H9 (cell line): Measurements from ENCODE around the gene PLA2G1B. TPM values are rescaled to one million over a fixed set of nuclear protein-coding genes. Genes with fewer than 3 reads are reported as not detected.

Experiments used
- DNase-seq: peaks from one replicate; pipeline ENCODE4 v3.0.0-alpha.2; 2017
- H2AFZ ChIP-seq: one replicate; pipeline ENCODE4 v1.6.1; 2013; ENCODE audit warnings: mild to moderate bottlenecking, low read length, control low read depth, moderate library complexity
- H2AK5ac ChIP-seq: 2 replicates; pipeline ENCODE4 v1.6.1; 2013; ENCODE audit warnings: low read length, control low read depth, mixed read lengths; ENCODE audit not compliant: insufficient read length
- H2BK120ac ChIP-seq: one replicate; pipeline ENCODE4 v1.6.1; 2013; ENCODE audit warnings: low read depth, mild to moderate bottlenecking, low read length, control low read depth, inconsistent platforms; ENCODE audit not compliant: poor library complexity, severe bottlenecking
- H2BK12ac ChIP-seq: 2 replicates; pipeline ENCODE4 v1.6.1; 2013; ENCODE audit warnings: low read length, control low read depth, mixed read lengths, low read depth; ENCODE audit not compliant: insufficient read length
- H2BK15ac ChIP-seq: 2 replicates; pipeline ENCODE4 v1.6.1; 2013; ENCODE audit warnings: low read depth, low read length, control low read depth
- H2BK20ac ChIP-seq: one replicate; pipeline ENCODE4 v1.6.1; 2013; ENCODE audit warnings: low read depth, mild to moderate bottlenecking, low read length, control low read depth, inconsistent platforms; ENCODE audit not compliant: poor library complexity, severe bottlenecking
- H2BK5ac ChIP-seq: 2 replicates; pipeline ENCODE4 v1.6.1; 2013; ENCODE audit warnings: low read length, control low read depth, mixed read lengths; ENCODE audit not compliant: insufficient read length
- H3K14ac ChIP-seq: 2 replicates; pipeline ENCODE4 v1.6.1; 2013; ENCODE audit warnings: low read length, control low read depth; ENCODE audit not compliant: insufficient read depth
- H3K18ac ChIP-seq: 2 replicates; pipeline ENCODE4 v1.6.1; 2013; ENCODE audit warnings: low read depth, mild to moderate bottlenecking, mixed read lengths, low read length, control low read depth; ENCODE audit not compliant: insufficient read length
- H3K23ac ChIP-seq: 2 replicates; pipeline ENCODE4 v1.6.1; 2013; ENCODE audit warnings: low read length, control low read depth, mixed read lengths, low read depth; ENCODE audit not compliant: insufficient read length
- H3K23me2 ChIP-seq: 2 replicates; pipeline ENCODE4 v1.6.1; 2013; ENCODE audit warnings: low read depth, mild to moderate bottlenecking, mixed read lengths, low read length, control low read depth; ENCODE audit not compliant: insufficient read length, poor library complexity, severe bottlenecking
- H3K27ac ChIP-seq: 2 replicates; pipeline ENCODE4 v1.5.1; 2013; ENCODE audit warnings: low read length, control low read depth, mixed read lengths, low read depth; ENCODE audit not compliant: insufficient read length
- H3K27me3 ChIP-seq: 2 replicates; pipeline ENCODE4 v1.6.1; 2013; ENCODE audit warnings: low read length, control low read depth, inconsistent platforms; ENCODE audit not compliant: insufficient read depth
- H3K4ac ChIP-seq: 2 replicates; pipeline ENCODE4 v1.6.1; 2013; ENCODE audit warnings: low read depth, mild to moderate bottlenecking, control low read depth, inconsistent platforms, low read length, moderate library complexity
- H3K4me1 ChIP-seq: 2 replicates; pipeline ENCODE4 v1.6.1; 2013; ENCODE audit warnings: low read length, control low read depth, inconsistent platforms; ENCODE audit not compliant: insufficient read depth
- H3K4me2 ChIP-seq: 2 replicates; pipeline ENCODE4 v1.6.1; 2013; ENCODE audit warnings: low read length, control low read depth, mixed read lengths; ENCODE audit not compliant: insufficient read length, insufficient read depth
- H3K56ac ChIP-seq: 2 replicates; pipeline ENCODE4 v1.6.1; 2013; ENCODE audit warnings: low read depth, mild to moderate bottlenecking, mixed read lengths, low read length, control low read depth; ENCODE audit not compliant: insufficient read length
- H3K79me1 ChIP-seq: 2 replicates; pipeline ENCODE4 v1.6.1; 2013; ENCODE audit warnings: low read depth, mild to moderate bottlenecking, moderate library complexity, low read length, control low read depth, inconsistent platforms; ENCODE audit not compliant: insufficient read depth, poor library complexity, severe bottlenecking
- H3K79me2 ChIP-seq: 2 replicates; pipeline ENCODE4 v1.6.1; 2013; ENCODE audit warnings: low read length, control low read depth, inconsistent platforms; ENCODE audit not compliant: insufficient read depth
- H3K9ac ChIP-seq: 2 replicates; pipeline ENCODE4 v1.6.1; 2013; ENCODE audit warnings: low read length, control low read depth, mixed read lengths; ENCODE audit not compliant: insufficient read length; ENCODE audit errors: extremely low read depth
- H3K9me3 ChIP-seq: one replicate; pipeline ENCODE4 v1.6.1; 2013; ENCODE audit warnings: low read depth, low read length, inconsistent platforms; ENCODE audit not compliant: control insufficient read depth
- H3T11ph ChIP-seq: one replicate; pipeline ENCODE4 v1.6.1; 2013; ENCODE audit warnings: mild to moderate bottlenecking, low read length, control low read depth, inconsistent platforms
- H4K20me1 ChIP-seq: one replicate; pipeline ENCODE4 v1.6.1; 2013; ENCODE audit not compliant: control insufficient read depth, insufficient read length, insufficient read depth
- H4K5ac ChIP-seq: 2 replicates; pipeline ENCODE4 v1.6.1; 2013; ENCODE audit warnings: low read depth, mild to moderate bottlenecking, mixed read lengths, low read length, control low read depth; ENCODE audit not compliant: insufficient read length
- H4K8ac ChIP-seq: replicated peaks from 2 replicates; pipeline ENCODE4 v1.6.1; 2013; ENCODE audit warnings: low read length, control low read depth, mixed read lengths, low read depth; ENCODE audit not compliant: insufficient read length
- H4K91ac ChIP-seq: 2 replicates; pipeline ENCODE4 v1.6.1; 2013; ENCODE audit warnings: low read depth, mild to moderate bottlenecking, moderate library complexity, mixed read lengths, low read length, control low read depth; ENCODE audit not compliant: insufficient read length
- H3K27ac Mint-ChIP-seq, 3 experiments: 2 replicates in 2 of 3; 3 replicates in 1 of 3; pipeline ENCODE4 v1.8.0; 2020 to 2021; ENCODE audit warnings: mixed read lengths in 3 of 3, mild to moderate bottlenecking in 1 of 3, moderate library complexity in 1 of 3
- H3K27me3 Mint-ChIP-seq: 2 replicates; pipeline ENCODE4 v1.8.0; 2021; ENCODE audit warnings: low read depth, mild to moderate bottlenecking, moderate library complexity, mixed read lengths
- H3K36me3 Mint-ChIP-seq, 3 experiments: 2 replicates in 2 of 3; 3 replicates in 1 of 3; pipeline ENCODE4 v1.8.0; 2020 to 2021; ENCODE audit warnings: low read depth in 3 of 3, mixed read lengths in 3 of 3; ENCODE audit not compliant: insufficient read depth in 1 of 3
- H3K4me1 Mint-ChIP-seq, 2 experiments: 2 replicates each; pipeline ENCODE4 v1.8.0; 2020; ENCODE audit warnings: mixed read lengths in 2 of 2
- H3K4me3 Mint-ChIP-seq, 2 experiments: 2 replicates in 1 of 2; 3 replicates in 1 of 2; pipeline ENCODE4 v1.8.0; 2020 to 2021; ENCODE audit warnings: mild to moderate bottlenecking in 2 of 2, mixed read lengths in 2 of 2, moderate library complexity in 1 of 2
- H3K9me3 Mint-ChIP-seq, 2 experiments: 2 replicates in 1 of 2; 3 replicates in 1 of 2; pipeline ENCODE4 v1.8.0; 2020; ENCODE audit warnings: mild to moderate bottlenecking in 2 of 2, mixed read lengths in 2 of 2, moderate library complexity in 1 of 2
- WGBS: extraction: QIAGEN DNeasy Blood & Tissue Kit; methylation state at CpG from one replicate; pipeline ENCODE4 v1.1.7; 2013; ENCODE audit warnings: missing lambda C conversion rate, low lambda C conversion rate, mixed read lengths; ENCODE audit not compliant: insufficient read length; ENCODE audit errors: extremely low coverage; 5-methylcytosine and 5-hydroxymethylcytosine counted together
- total RNA-seq: library from RNA; stranded (reverse); gene quantifications from 2 replicates; pipeline ENCODE4 v1.2.1, GENCODE V29; 2021
- TF ChIP-seq, protein P1 (sequence below): fragments of 200-600 bp; sonication (generic); conservative IDR thresholded peaks from 3 replicates; pipeline ENCODE4 v1.8.0; 2021; ENCODE audit warnings: antibody characterized with exemption, mild to moderate bottlenecking

The PLA2G1B gene
- total RNA-seq, 1 experiment from 2014 or later = not detected

DNA sequence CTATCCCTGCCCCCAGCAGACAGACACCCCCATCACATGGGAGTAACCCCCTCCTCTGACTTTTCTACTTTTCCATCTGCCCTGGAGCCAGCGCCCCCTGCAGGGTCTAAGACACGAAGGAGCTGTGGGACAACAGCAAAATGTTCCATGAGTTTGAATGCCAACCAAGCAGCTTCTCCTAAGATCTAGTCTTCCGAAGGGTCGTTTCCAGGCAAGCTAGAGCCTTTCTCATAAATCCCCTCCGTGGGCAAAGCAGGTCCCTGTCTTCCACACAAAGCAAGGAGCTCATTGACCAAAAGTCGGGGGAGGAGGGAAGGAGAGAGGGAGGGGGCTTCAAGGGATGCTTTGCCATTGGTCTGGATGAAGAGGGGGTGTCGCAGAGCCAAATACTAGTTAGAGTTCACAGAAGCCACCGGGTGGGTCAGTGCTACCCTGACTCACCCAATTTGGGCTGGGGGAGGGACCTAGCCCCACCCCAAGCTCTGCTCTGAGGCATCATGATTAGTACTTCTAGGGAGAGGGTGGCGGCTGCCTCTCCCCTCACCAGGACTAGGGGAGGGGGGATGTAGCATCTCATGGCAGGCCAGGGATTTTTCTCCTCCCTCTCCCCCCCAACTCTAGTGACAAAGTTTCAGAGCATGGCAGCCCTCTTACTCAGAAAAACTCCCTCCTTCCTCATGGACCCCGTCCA lies 39.8 kb upstream of the PLA2G1B start:
- Histone ChIP-seq H3K4me1 (peaks cover 15% of the 10 kb centered on the region; the same call in 1 of the 2 replicates), H3T11ph (no peak overlapping the region), H4K8ac (no peak overlapping the region), H3K56ac (no peak overlapping the region), H3K18ac (peak overlapping the region; percentile 4), H2AK5ac (no peak overlapping the region), H3K27me3 (peaks cover 7% of the 10 kb centered on the region; the same call in 1 of the 2 replicates), H2BK5ac (no peak overlapping the region), H3K14ac (no peak overlapping the region), H4K5ac (no peak overlapping the region), H3K27ac (no peak overlapping the region), H3K4me2 (peak overlapping the region; percentile 59), H3K4ac (no peak overlapping the region), H4K91ac (no peak overlapping the region), H3K79me2 (no peaks in the 10 kb centered on the region), H2BK15ac (no peak overlapping the region), H3K23me2 (peaks cover 17% of the 10 kb centered on the region), H2BK20ac (no peak overlapping the region), H3K79me1 (peaks cover 2% of the 10 kb centered on the region), H2AFZ (no peak overlapping the region), H3K23ac (no peak overlapping the region), H2BK12ac (no peak overlapping the region), H3K9ac (no peak overlapping the region), H4K20me1 (peaks cover 5% of the 10 kb centered on the region), H2BK120ac (no peak overlapping the region), H3K9me3 (no peaks in the 10 kb centered on the region)
- WGBS = no CpG with 5 or more reads among the region's 10 CpGs
- peaks cover 68 to 77% of the 10 kb centered on the region in 2 experiments for H3K4me1 Mint-ChIP-seq
- H3K27me3 Mint-ChIP-seq = peaks cover 38% of the 10 kb centered on the region
- TF ChIP-seq, protein P1, sequence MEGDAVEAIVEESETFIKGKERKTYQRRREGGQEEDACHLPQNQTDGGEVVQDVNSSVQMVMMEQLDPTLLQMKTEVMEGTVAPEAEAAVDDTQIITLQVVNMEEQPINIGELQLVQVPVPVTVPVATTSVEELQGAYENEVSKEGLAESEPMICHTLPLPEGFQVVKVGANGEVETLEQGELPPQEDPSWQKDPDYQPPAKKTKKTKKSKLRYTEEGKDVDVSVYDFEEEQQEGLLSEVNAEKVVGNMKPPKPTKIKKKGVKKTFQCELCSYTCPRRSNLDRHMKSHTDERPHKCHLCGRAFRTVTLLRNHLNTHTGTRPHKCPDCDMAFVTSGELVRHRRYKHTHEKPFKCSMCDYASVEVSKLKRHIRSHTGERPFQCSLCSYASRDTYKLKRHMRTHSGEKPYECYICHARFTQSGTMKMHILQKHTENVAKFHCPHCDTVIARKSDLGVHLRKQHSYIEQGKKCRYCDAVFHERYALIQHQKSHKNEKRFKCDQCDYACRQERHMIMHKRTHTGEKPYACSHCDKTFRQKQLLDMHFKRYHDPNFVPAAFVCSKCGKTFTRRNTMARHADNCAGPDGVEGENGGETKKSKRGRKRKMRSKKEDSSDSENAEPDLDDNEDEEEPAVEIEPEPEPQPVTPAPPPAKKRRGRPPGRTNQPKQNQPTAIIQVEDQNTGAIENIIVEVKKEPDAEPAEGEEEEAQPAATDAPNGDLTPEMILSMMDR = peak; percentile 74
- peak; percentile 77 for DNase-seq
- H3K9me3 Mint-ChIP-seq = no peaks in the 10 kb centered on the region
- H3K27ac Mint-ChIP-seq = peak overlapping the region; percentile 75 to 90 (median 81); a peak in 6 of 7 replicates
- H3K4me3 Mint-ChIP-seq = peak overlapping the region; percentile 85 to 90
- H3K36me3 Mint-ChIP-seq = peaks cover 23 to 50% (median 47%) of the 10 kb centered on the region in 3 experiments
